GM21360 (cell line): ENCODE data around the gene C7orf33.

ENCODE experiments used
- ATAC-seq: cut with Tn5 transposase; IDR thresholded peaks from one replicate; pipeline ENCODE4 v1.9.1; 2021; ENCODE audit warnings: mild to moderate bottlenecking, moderate library complexity; ENCODE audit not compliant: unreplicated experiment

The C7orf33 gene

DNA sequence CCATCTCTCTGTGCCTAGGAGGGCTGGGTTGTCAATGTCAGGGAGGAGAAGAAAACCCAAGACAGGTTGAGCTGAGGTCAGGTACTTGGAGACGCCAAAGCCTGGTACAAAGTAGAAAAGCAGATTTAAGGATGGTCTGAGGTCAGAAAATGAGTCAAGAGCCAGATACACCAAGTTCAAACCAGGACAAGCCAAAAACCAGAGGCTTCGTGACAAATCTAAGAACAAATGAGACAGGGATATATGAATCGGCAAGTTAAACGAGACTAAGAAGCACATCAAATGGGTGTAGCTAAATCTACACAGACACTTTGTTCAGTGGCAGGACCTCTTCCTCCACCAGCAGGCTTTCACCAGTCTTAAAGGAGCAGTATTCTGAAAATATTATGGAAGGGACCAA, 34.2 kb downstream of the C7orf33 start:
- no peak for ATAC-seq

GRCh38 chr7:148625342-148625741, 34.8 kb downstream of the C7orf33 start:
- ATAC-seq, result no peak

DNA sequence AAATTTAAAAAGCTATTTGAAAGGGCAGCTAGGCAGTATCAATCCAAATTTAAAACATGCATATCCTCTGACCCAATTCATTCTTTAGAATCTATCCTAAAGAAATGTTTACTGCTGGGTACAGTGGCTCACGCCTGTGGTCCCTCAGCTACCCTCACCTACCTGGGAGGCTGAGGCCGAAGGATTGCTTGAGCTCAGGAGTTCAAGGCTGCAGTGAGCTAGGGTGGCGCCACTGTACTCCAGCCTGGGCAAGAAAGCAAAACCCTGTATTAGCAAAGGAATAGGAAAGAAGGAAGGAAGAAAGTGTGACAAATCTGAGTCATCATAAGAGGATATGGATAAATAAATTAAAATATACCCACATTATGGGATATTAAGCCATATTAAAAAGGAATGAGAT, 36.3 kb downstream of the C7orf33 start:
- no peak for ATAC-seq

- ATAC-seq, result no peak
Measured at GRCh38 chr7:148628011-148628410, 37.4 kb downstream of the C7orf33 start.

DNA sequence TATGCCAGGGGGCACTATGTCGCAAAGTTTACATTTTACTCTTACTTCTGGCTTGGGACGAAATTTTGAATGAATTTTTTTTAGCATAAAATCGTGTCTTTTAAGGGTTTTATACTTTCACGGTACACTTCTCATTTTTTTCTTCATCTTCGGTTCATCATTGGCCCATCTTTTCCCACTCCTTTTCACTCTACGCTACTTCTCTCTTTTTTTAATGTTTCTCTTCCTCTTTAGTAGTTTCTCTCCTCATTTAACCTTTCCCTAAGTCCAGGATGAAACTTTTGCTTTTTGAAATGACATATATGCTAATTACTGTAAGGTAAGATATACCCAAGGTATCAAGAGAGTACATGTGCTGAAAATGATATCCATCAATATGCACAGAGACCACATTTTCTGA, 39.5 kb downstream of the C7orf33 start:
- no peak for ATAC-seq

DNA sequence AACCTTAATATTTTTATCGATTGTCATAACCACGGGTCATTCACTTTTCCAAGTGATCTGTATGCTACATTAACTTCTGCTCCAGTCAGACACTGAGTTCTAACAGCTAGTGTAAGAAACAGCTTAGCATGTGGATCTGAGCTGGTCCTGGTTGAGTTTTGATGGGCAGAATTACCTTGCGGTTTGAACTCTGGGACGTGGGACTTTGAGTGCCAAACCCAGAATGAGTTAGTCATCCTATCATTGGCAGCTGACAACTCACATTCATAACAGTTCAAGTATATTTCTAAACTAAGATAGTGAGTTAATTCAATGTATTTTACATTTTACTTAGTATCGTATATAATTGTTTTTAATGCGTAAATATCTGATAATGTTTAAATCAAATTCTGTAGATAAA, 43.2 kb downstream of the C7orf33 start:
- no peak for ATAC-seq

- ATAC-seq, result no peak
Measured at GRCh38 chr7:148637094-148637493, 46.5 kb downstream of the C7orf33 start.

DNA sequence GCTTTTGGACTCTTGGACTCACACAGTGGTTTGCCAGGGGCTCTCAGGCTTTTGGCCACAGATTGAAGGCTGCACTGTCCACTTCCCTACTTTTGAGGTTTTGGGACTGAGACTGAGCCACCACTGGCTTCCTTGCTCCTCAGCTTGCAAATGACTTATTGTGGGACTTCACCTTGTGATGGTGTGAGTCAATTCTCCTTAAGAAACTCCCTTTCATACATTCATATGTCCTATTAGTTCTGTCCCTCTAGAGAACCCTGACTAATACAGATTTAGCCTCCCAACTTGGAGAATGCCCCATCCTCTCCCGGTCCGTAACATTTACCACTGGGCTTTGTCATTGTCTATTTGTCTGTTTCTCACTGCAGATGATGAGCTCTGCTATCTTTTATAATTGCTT, 55.3 kb downstream of the C7orf33 start:
- no peak for ATAC-seq

DNA sequence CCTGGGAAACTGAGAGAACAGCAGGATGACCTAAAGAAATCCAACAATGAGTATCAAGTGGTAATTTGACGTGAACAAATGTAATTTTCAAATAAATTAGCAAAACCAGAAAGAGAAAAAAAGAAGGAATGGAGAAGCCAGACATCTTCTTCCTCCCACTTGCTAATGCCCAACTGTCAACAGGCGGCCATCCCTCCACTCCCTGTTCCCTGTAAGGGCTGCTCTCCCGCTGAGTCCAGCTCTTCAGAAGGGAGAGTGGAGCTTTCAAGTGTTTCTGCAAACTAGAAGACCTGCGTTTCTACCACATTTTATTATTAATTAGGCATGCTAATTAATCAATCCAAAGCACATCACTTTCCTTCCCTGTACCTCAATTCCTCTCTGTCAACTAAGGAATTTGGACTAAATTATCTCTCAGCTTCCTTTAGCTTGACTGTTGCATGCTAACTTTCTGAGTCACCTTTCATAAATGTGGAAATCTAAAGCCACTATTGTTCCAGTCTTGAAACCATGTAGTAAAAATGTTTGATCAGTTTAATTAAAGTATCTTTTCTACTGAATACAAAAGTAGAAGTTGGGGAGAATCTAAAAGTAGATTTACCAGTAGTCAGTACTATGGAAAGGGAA, 59.8 kb downstream of the C7orf33 start:
- ATAC-seq, result no peak

DNA sequence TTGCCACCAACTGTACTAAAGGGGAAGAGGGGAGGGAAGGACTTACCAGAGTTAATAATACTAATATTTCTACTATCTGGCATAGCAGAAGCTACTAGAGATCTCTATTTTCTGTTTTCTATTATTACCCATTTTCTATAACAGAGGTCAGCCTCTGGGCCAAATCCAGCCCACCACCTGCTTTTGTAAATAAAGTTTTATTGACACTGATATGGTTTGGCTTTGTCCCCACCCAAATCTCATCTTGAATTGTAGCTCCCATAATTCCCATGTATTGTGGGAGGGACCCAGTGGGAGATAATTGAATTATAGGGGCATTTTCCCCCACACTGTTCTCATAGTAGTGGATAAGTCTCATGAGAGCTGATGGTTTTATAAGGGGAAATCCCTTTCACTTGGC, 62.2 kb downstream of the C7orf33 start:
- no peak for ATAC-seq

DNA sequence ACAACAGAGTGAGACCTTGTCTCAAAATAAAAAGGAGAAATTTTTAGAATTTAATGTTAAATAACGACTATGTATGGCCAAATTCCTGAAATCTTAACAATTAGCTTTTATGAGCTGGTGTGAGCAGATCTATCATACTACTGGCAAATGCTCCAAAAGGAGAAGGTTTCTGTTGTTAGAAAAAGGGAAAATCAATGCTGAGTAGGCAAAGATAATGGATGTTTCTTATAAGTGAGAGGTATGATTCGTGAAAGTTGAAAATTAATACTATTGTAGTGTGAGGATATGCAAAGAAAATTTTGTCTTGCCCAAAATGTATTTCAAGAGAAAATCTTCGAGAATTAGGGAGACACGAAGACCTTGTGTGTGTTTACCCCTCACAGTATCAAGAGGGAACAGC, 67.4 kb downstream of the C7orf33 start:
- no peak for ATAC-seq

DNA sequence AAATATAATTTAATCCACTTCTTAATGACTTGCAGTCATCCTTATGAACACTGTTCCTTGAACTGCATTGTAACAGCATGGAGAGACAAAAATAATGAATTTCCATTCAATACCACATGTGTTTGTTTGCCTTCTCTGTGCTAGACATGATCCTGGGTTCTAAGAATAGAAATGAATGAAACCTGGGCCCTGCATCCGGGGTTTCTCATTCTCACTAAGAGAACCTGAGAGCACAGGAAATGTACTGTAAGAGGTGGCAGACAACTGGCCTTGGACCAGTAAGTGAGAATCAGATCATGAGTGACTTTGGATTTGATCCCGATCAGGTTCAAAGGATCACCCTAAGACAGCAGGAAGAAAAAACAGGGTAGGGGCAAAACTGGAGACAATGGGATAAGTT, 70.9 kb downstream of the C7orf33 start:
- ATAC-seq, result no peak

DNA sequence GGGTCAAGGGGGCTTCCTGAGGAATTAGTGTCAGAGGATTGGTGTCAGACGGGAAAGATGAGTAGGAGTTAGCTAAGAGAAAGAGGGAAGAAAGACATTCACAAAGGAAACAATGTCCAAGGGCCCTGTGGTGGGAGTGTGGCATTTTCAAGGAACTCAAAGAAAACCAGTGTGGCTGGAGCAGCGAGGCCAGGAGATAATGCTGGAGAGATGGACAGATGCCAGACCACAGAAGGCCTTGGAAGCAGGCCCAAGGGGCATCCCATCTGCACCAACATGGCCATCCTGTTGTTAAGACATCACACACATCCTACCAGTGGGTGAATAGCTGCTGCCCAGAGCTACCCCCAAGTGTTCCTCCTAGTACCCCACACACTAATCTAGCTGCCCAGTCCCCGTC, 72.1 kb downstream of the C7orf33 start:
- ATAC-seq, result no peak

- no peak for ATAC-seq
Measured at GRCh38 chr7:148664324-148664723, 73.8 kb downstream of the C7orf33 start.

- no peak for ATAC-seq
Measured at GRCh38 chr7:148665221-148665620, 74.7 kb downstream of the C7orf33 start.
